NK-92 (cell line): ENCODE measurements around the gene LYRM1.
"Not testable (repeated sequence)": the region's sequence is repeated elsewhere in the genome, so short reads cannot be mapped to it uniquely, and the experiment has no call there.

Source experiments
- DNase-seq: peaks from one replicate; lab custom pipeline; 2025; ENCODE audit not compliant: unreplicated experiment; lab: John Stamatoyannopoulos, UW

The LYRM1 gene

DNA sequence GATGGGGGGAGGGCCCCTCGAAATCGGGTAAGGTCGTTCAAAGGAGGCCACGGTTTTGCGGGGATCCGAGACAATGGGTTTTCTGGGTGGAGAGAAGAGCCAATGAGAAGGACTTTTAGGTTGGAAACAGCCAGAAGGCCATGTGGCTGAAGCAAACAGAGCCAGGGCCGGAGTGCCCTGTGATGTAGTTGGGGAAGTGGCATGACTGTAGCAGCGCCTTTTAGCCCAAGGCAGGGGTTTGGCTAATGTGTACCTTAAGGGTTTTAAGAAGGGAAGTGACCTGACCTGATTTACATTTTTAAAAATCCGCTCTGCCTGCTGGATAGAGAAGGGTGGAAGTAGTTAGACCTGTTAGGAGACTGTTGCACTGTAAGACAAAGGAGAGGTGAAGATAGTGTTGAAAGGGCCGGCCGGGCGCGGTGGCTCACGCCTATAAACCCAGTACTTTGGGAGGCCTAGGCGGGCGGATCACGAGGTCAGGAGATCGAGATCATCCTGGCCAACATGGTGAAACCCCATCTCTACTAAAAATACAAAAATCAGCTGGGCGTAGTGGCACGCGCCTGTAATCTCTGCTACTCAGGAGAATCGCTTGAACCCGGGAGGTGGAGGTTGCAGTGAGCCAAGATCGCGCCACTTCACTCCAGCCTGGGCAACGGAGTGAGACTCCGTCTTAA is 1.0 kb downstream of the LYRM1 start:
- DNase-seq, result no peak

GRCh38 chr16:20902426-20902825 is 1.9 kb downstream of the LYRM1 start:
- no peak for DNase-seq

DNA sequence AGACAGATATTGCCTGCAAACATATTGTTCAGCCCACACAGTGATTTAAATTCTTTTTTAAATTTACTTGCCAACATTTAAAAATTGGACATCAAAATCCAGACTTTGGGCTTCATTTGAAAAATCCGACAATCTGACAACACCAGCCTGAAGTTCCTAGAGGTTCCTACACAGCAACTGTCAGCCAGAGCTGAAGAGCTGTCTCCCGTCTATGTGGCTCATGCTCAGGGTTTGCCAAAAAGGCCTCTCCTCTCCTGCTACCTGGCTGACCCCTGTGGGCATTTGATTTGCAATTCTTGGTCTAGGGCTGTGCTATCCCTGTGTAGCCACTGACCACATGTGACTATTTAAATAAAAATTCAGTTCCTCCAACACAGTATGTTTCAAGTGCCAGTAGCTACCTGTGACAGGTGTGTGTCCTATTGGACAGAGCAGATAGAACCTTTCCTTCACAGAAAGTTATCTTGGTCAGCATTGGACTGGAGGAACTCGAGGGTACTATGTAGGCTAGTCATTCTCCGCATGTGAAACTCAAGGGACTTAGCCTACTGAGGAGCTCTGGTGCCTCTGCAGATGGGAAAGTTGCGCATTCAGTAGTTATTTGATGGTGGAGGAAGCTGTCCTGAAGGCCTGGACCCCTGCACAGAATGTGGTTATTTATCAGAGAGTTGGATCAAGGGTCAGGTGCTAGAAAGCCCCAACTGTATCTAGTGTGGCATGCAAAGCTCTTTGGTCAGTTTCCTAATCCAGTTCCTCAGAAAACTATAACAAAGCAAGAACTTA is 2.7 kb downstream of the LYRM1 start:
- no peak for DNase-seq

DNA sequence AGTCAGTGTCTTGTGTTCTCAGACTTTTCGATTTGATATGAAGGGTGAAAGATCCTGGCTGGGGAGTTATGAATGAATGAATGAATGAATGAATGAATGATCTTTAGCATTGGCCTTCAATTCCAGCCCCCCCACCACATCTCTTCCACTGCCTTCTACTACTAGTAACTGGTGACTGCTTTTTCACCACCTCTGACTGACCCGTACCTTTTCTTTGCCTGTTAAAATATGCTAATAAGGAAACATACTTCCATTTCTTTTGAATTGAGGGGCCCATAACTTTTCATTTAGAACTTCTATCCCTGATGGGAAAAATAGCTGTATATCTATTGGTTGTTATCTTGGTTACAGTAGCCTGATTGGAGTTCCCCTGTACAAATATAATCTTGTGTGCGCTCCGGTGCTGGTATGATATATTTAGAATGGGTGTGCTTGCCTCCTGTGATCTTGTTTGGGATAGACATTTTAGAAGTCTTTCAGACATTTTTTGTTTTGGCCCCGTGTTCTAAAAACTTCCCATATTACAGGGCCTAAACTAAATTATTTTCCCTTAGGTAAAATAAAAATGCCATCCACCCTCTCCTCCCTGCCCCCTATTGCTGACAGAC is 3.4 kb downstream of the LYRM1 start:
- DNase-seq, result no peak

DNA sequence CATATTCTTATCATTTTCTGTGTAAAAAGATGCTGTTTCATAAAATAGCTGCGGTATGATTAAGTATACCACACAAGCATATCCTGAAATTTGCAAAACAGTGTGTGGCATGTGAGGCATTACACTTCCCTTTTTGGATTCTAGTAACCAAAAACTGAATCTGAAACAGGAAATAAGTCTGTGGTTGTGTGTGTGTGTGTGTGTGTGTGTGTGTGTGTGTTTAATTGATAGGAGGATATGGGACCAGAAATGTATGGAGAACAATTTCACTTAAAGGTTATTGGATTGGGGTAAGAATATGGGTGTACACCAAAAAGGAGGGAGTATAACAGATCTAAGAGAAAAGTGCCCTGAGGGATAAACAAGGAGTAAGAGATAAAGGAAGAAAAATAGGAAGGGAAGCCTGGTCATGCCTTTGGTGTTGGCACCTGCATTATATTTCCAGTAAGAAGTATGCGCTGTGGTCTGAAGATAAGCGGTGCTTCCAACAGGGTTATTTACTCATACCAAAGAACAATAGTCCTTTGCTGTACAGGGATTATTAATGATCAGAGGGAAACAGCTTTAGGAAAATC is 4.0 kb downstream of the LYRM1 start:
- no peak for DNase-seq

DNA sequence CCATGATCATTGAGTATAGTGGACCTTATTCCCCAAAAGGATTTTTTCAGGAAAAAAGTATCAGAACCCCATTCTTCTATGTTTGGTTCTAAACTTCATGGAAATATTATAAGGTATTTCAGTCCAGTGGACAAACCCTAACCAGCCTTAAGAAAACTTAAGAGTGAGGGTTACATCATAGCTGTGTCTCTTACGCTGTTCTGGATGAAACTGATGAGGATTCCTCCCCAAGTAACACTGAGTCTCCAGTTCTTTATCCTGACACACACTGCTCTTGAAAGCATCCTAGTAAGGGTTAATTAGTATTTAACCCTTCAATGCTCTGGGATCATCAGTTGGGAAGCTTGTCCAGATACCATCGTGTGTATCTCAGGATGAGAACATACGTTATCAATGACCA is 5.0 kb downstream of the LYRM1 start:
- no peak for DNase-seq

- no peak for DNase-seq
Measured at GRCh38 chr16:20906341-20907255, 6.0 kb downstream of the LYRM1 start.

GRCh38 chr16:20910781-20911321 is 10.3 kb downstream of the LYRM1 start:
- DNase-seq, result no peak

DNA sequence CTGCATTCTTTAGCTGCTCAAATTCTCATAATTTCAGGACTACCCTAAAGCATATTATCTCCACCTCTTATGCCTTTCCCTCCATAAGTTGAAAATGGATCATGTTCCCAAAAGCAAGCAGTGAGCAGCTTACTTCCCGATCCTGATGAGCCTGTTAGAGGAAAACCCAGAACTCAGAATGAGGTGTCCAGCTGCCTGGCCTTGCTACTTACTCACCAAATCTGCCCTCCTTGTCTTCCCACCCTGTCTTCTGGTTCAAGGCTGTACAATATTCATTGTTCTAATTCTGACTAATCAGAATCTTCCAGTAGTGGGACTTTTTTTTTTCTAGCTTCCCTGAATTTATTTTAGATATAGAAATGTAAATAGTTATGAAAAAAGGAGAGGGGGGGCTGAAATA is 10.8 kb downstream of the LYRM1 start:
- no peak for DNase-seq

DNA sequence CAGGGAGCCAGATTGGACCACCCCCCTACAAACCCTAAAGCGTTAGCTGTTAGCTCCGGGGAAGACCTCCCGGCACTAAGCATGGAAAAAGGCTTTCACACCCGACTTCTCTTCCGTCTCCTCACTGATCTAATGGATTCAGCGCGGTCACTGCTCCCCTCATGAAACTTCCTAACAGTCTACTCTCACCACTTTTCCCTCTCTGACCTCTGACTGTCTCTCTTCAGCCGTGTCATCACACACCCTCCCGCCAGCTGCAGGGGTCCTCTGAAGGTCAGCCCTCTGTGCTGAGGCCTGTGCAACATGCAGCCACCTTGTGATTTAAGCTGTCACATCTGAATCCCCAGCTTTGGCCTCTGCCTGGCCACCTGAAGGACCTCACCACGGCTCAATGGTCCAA is 15.7 kb downstream of the LYRM1 start:
- DNase-seq, result no peak

- no peak for DNase-seq
Measured at GRCh38 chr16:20916942-20917341, 16.4 kb downstream of the LYRM1 start.

DNA sequence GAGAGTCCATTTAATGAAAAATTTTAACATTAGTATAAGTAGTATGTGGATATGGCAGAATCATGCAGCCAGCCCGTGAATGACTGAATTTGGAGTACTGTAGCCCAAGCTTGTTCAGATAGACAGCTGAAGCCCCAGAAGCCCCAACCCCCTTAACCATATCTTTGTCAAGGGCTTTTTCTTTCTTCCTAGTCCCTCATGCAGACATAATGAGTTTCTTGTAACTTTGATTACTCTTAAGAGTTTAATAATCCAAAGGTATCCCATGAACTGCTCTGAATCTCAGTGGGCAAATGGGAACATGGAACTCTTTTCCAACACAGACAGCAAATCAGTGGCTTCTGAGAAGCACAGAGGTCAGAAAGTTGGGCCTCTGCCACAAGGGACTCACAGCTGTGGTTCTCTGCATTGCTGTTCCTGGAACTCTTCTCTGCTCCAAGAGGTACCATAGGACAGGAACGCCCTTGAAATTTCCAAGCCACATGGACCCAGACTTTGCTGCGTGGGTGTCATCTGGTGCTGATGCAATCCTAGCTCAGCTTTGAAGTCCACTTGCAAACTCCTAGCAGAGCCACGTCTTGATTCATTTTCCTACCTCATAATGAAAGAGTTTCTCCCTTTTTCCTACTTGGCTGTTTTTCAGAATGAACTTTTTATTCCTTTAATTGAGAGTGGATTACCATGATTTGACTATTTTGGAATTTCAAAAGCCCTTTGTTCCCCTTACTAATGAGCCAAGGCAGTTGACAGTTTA is 18.1 kb downstream of the LYRM1 start:
- no peak for DNase-seq

- no peak for DNase-seq
Measured at GRCh38 chr16:20920091-20920490, 19.5 kb downstream of the LYRM1 start.

DNA sequence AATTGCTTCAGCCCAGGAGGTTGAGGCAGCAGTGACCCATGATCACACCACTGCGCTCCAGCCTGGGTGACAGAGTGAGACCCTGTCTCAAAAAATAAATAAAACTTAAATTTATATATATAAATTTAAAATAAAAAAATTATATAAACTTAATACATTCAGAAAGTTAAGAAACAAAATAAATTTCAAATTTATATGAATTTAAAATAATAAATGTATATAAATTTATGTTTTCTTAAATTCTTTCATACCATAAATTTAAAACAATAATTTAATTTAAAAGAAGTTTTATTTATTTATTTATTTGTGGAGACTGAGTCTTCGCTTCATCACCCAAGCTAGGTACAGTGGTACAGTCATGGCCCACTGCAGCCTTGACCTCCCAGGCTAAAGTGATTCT is 20.2 kb downstream of the LYRM1 start:
- DNase-seq, result no peak

DNA sequence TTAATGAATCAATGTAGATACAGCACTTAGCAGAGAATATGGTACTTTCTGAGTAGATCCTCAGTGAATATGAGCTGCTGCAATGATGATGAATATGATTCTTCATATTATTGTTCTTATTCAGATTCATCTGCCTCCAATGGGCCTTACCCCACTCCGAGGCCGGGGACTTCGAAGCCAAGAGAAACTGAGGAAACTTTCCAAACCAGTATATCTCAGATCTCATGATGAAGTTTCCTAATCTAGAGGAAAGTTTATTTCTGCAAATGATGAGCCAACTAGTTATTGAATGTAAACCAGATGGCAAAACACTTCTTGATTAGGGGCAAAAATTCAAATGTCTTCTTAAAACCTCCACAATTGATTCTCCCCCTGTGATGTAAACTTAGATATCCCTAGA is 23.3 kb downstream of the LYRM1 start:
- DNase-seq, result no peak

GRCh38 chr16:20925751-20926150 is 25.2 kb downstream of the LYRM1 start:
- DNase-seq, result no peak

DNA sequence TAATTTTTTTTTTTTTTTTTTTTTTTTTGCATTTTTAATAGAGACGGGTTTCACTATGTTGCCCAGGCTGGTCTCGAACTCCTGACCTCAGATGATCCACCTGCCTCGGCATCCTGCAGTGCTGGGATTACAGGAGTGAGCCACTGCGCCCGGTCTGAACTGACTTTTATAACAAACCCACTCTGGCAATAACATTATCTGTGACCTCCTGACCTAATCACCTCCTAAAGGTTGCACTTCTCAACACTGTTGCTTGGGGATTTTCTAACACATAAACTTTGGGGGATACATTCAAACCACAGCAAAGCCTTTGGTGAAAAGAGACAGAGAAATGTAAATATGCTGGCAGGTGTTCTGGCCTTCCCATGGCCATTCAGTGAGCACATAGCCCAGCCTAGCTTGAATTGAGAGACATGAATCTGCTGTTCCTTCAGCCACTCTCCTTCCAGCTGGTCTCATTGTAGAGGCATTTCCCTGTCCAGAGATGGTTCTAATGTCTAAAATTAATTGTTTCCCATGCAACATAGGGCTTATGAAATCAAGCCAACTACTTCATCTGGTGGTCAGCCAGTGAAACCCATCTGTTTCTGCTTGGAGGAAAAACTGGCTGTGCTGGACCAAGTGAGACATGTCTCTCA is 28.3 kb downstream of the LYRM1 start:
- DNase-seq, result no peak

DNA sequence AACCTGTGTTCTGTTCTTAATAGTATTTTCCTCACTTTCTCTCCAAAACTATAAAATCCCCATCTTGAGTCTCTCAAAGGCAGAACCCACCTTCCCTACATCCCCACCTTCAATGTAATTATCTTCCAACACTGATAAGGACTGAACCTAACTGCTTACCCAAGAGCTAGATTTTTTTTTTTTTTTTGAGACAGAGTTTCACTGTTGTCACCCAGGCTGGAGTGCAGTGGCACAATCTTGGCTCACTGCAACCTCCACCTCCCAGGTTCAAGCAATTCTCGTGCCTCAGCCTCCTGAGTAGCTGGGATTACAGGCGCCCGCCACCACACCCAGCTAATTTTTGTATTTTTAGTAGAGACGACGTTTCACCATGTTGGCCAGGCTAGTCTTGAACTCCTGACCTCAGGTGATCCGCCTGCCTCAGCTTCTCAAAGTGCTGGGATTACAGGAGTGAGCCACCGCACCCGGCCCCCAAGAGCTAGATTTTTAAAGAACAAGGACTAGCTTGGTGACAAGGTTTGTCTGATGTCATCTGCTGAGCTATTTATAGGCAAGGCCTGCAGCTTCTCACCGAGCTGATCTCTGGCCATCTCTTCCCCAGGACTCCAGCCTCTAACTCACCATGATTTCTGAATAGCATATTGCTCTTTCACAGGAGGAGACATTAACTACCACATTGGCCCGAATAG is 29.2 kb downstream of the LYRM1 start:
- DNase-seq, result not testable (repeated sequence)

DNA sequence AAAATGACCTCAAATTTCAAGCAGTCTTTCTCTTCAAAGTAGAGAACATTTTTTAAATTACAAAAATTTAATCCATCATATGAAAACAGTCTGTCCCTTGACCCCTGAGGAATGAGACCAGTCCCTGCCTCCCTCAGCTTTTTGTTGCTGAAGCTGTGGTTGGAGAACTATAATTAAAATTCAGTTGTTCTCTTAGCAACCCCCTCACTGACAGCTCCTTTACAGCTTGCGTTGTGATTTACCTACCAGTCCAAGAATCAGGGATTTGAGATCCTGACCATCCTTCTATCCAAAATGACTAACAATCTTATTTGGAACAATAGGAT is 29.8 kb downstream of the LYRM1 start:
- DNase-seq, result no peak
